ENCODE measurements around the gene AZIN2.
"Not testable (repeated sequence)": the region's sequence is repeated elsewhere in the genome, so short reads cannot be mapped to it uniquely, and the experiment has no call there.

AZIN2 gene

GRCh38 chr1:33131191-33131590, 50.2 kb downstream of the AZIN2 start:
- DNase-seq, result no peak

GRCh38 chr1:33132549-33132948, 51.6 kb downstream of the AZIN2 start:
- no peak for DNase-seq

- DNase-seq, result no peak
Measured at GRCh38 chr1:33133478-33134105, 52.6 kb downstream of the AZIN2 start.

GRCh38 chr1:33136041-33136440, 55.1 kb downstream of the AZIN2 start:
- DNase-seq, result not testable (repeated sequence)

GRCh38 chr1:33137800-33138199, 56.8 kb downstream of the AZIN2 start:
- DNase-seq, result no peak

GRCh38 chr1:33140153-33141149, 59.5 kb downstream of the AZIN2 start:
- no peak for DNase-seq

- DNase-seq, result no peak
Measured at GRCh38 chr1:33141216-33141615, 60.3 kb downstream of the AZIN2 start.

GRCh38 chr1:33141781-33142180, 60.8 kb downstream of the AZIN2 start:
- no peak for DNase-seq

- no peak for DNase-seq
Measured at GRCh38 chr1:33142483-33143064, 61.6 kb downstream of the AZIN2 start.

- no peak for DNase-seq
Measured at GRCh38 chr1:33143176-33143575, 62.2 kb downstream of the AZIN2 start.

GRCh38 chr1:33143698-33144097, 62.7 kb downstream of the AZIN2 start:
- no peak for DNase-seq

GRCh38 chr1:33146003-33146402, 65.0 kb downstream of the AZIN2 start:
- no peak for DNase-seq

GRCh38 chr1:33147275-33147996, 66.5 kb downstream of the AZIN2 start:
- DNase-seq, result no peak

GRCh38 chr1:33147997-33148314, 67.0 kb downstream of the AZIN2 start:
- DNase-seq, result peak; percentile 38

- no peak for DNase-seq
Measured at GRCh38 chr1:33148615-33149014, 67.7 kb downstream of the AZIN2 start.

GRCh38 chr1:33149453-33150190, 68.7 kb downstream of the AZIN2 start:
- DNase-seq, result no peak

- DNase-seq, result no peak
Measured at GRCh38 chr1:33150522-33150921, 69.6 kb downstream of the AZIN2 start.

GRCh38 chr1:33151116-33151515, 70.2 kb downstream of the AZIN2 start:
- DNase-seq, result no peak

GRCh38 chr1:33152685-33153432, 71.9 kb downstream of the AZIN2 start:
- DNase-seq, result no peak

- DNase-seq, result no peak
Measured at GRCh38 chr1:33153650-33154049, 72.7 kb downstream of the AZIN2 start.

GRCh38 chr1:33155877-33156538, 75.1 kb downstream of the AZIN2 start:
- no peak for DNase-seq

Data from NCI-H226 (cell line).